C4-2B (cell line): ENCODE results near the gene TRAPPC1.

ENCODE experiments used
- ZFX ChIP-seq: fragments of 450-650 bp; IDR thresholded peaks from 2 replicates; pipeline ENCODE4 v1.6.1; 2017
- TF ChIP-seq, protein P1 (sequence below): fragments of 450-650 bp; conservative IDR thresholded peaks from 2 replicates; pipeline ENCODE4 v1.5.1; 2017; ENCODE audit warnings: mild to moderate bottlenecking

- TF ChIP-seq, protein P1, sequence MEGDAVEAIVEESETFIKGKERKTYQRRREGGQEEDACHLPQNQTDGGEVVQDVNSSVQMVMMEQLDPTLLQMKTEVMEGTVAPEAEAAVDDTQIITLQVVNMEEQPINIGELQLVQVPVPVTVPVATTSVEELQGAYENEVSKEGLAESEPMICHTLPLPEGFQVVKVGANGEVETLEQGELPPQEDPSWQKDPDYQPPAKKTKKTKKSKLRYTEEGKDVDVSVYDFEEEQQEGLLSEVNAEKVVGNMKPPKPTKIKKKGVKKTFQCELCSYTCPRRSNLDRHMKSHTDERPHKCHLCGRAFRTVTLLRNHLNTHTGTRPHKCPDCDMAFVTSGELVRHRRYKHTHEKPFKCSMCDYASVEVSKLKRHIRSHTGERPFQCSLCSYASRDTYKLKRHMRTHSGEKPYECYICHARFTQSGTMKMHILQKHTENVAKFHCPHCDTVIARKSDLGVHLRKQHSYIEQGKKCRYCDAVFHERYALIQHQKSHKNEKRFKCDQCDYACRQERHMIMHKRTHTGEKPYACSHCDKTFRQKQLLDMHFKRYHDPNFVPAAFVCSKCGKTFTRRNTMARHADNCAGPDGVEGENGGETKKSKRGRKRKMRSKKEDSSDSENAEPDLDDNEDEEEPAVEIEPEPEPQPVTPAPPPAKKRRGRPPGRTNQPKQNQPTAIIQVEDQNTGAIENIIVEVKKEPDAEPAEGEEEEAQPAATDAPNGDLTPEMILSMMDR: no peak
- TF ChIP-seq ZFX: no peak
Observed at GRCh38 chr17:7915611-7916384, 15.9 kb downstream of the TRAPPC1 start, which contains the start of gene RNF227.
